Measurements from ENCODE around the gene ADK.
"Not testable (repeated sequence)": the region's sequence is repeated elsewhere in the genome, so short reads cannot be mapped to it uniquely, and the experiment has no call there.

ADK gene

GRCh38 chr10:74179111-74179710 lies 28.2 kb downstream of the ADK start:
- no peak for DNase-seq (ENCODE audit: low read depth in 2 of 2)

GRCh38 chr10:74186678-74187077 lies 35.7 kb downstream of the ADK start:
- no peak for DNase-seq (ENCODE audit: low read depth in 2 of 2)

- DNase-seq (ENCODE audit: low read depth in 2 of 2) = no peak
Measured at GRCh38 chr10:74187237-74187636, 36.2 kb downstream of the ADK start.

- not testable (repeated sequence) for DNase-seq (ENCODE audit: low read depth in 2 of 2)
Measured at GRCh38 chr10:74188617-74189016, 37.6 kb downstream of the ADK start.

GRCh38 chr10:74189999-74190421 lies 39.0 kb downstream of the ADK start:
- no peak for DNase-seq (ENCODE audit: low read depth in 2 of 2)

- DNase-seq (ENCODE audit: low read depth in 2 of 2) = no peak
Measured at GRCh38 chr10:74190494-74190893, 39.5 kb downstream of the ADK start.

GRCh38 chr10:74194545-74194944 lies 43.5 kb downstream of the ADK start:
- no peak for DNase-seq (ENCODE audit: low read depth in 2 of 2)

GRCh38 chr10:74194999-74195398 lies 44.0 kb downstream of the ADK start:
- no peak for DNase-seq (ENCODE audit: low read depth in 2 of 2)

GRCh38 chr10:74199315-74199714 lies 48.3 kb downstream of the ADK start:
- DNase-seq (ENCODE audit: low read depth in 2 of 2) = no peak

GRCh38 chr10:74202356-74202755 lies 51.3 kb downstream of the ADK start:
- no peak for DNase-seq (ENCODE audit: low read depth in 2 of 2)

- no peak for DNase-seq (ENCODE audit: low read depth in 2 of 2)
Measured at GRCh38 chr10:74206746-74207145, 55.7 kb downstream of the ADK start.

- no peak for DNase-seq (ENCODE audit: low read depth in 2 of 2)
Measured at GRCh38 chr10:74207691-74208480, 56.9 kb downstream of the ADK start.

GRCh38 chr10:74208997-74209396 lies 58.0 kb downstream of the ADK start:
- DNase-seq (ENCODE audit: low read depth in 2 of 2) = no peak

- DNase-seq (ENCODE audit: low read depth in 2 of 2) = no peak
Measured at GRCh38 chr10:74213019-74213418, 62.0 kb downstream of the ADK start.

GRCh38 chr10:74213571-74214162 lies 62.6 kb downstream of the ADK start:
- DNase-seq (ENCODE audit: low read depth in 2 of 2) = peak; percentile 9

- not testable (repeated sequence) for DNase-seq (ENCODE audit: low read depth in 2 of 2)
Measured at GRCh38 chr10:74217110-74217509, 66.1 kb downstream of the ADK start.

- DNase-seq (ENCODE audit: low read depth in 2 of 2) = not testable (repeated sequence)
Measured at GRCh38 chr10:74222467-74222866, 71.4 kb downstream of the ADK start.

- no peak for DNase-seq (ENCODE audit: low read depth in 2 of 2)
Measured at GRCh38 chr10:74223755-74224529, 72.9 kb downstream of the ADK start.

GRCh38 chr10:74227697-74228424 lies 76.8 kb downstream of the ADK start:
- DNase-seq (ENCODE audit: low read depth in 2 of 2) = no peak

GRCh38 chr10:74231375-74231774 lies 80.4 kb downstream of the ADK start:
- DNase-seq (ENCODE audit: low read depth in 2 of 2) = no peak

GRCh38 chr10:74233281-74233680 lies 82.3 kb downstream of the ADK start:
- no peak for DNase-seq (ENCODE audit: low read depth in 2 of 2)

GRCh38 chr10:74234569-74234968 lies 83.5 kb downstream of the ADK start:
- no peak for DNase-seq (ENCODE audit: low read depth in 2 of 2)

All from activated CD8-positive, alpha-beta memory T cell treated with anti-CD3 and anti-CD28 coated beads for 4 hours (primary cell).